NCI-H526 treated with DMSO at 0.1 percent for 48 hours (cell line): ENCODE data around the gene RAB3B.
"Not testable (repeated sequence)": the region's sequence is repeated elsewhere in the genome, so short reads cannot be mapped to it uniquely, and the experiment has no call there.

ENCODE experiments used
- DNase-seq: peaks from one replicate; lab custom pipeline; 2025; lab: John Stamatoyannopoulos, UW

Gene RAB3B

GRCh38 chr1:51990478-51990965 is at the start of gene RAB3B:
RAB3B (minus strand) TSS chr1:51990700; CDS start chr1:51977117, 13,583 bp downstream.
- DNase-seq: peak; percentile 48

- DNase-seq: no peak
Observed at GRCh38 chr1:52037909-52038308, 47.4 kb upstream of the RAB3B start.

GRCh38 chr1:52037402-52037814 is 46.9 kb upstream of the RAB3B start:
- DNase-seq: no peak

GRCh38 chr1:52034050-52034384 is 43.5 kb upstream of the RAB3B start:
- DNase-seq: no peak

GRCh38 chr1:52033190-52034049 is 42.9 kb upstream of the RAB3B start, which contains the start of gene KTI12:
KTI12 (minus strand) TSS chr1:52033810; CDS start chr1:52033761, 49 bp downstream.
- DNase-seq: peak; percentile 79

- peak; percentile 23 for DNase-seq
Observed at GRCh38 chr1:52032785-52033131, 42.3 kb upstream of the RAB3B start.

- DNase-seq: no peak
Observed at GRCh38 chr1:52032124-52032784, 41.8 kb upstream of the RAB3B start.

GRCh38 chr1:52028839-52029238 is 38.3 kb upstream of the RAB3B start:
- not testable (repeated sequence) for DNase-seq

GRCh38 chr1:52028328-52028727 is 37.8 kb upstream of the RAB3B start:
- DNase-seq: no peak

- no peak for DNase-seq
Observed at GRCh38 chr1:52026278-52026677, 35.8 kb upstream of the RAB3B start.

GRCh38 chr1:52022133-52022532 is 31.6 kb upstream of the RAB3B start:
- no peak for DNase-seq

- DNase-seq: no peak
Observed at GRCh38 chr1:52008071-52008809, 17.7 kb upstream of the RAB3B start.

GRCh38 chr1:52007215-52008002 is 16.9 kb upstream of the RAB3B start:
- no peak for DNase-seq

GRCh38 chr1:52006081-52006553 is 15.6 kb upstream of the RAB3B start:
- DNase-seq: not testable (repeated sequence)

GRCh38 chr1:52005548-52005947 is 15.0 kb upstream of the RAB3B start:
- not testable (repeated sequence) for DNase-seq

- no peak for DNase-seq
Observed at GRCh38 chr1:52003877-52004276, 13.4 kb upstream of the RAB3B start.

- peak; percentile 48 for DNase-seq
Observed at GRCh38 chr1:52002038-52002917, 11.8 kb upstream of the RAB3B start.

- DNase-seq: no peak
Observed at GRCh38 chr1:51998701-51999100, 8.2 kb upstream of the RAB3B start.

GRCh38 chr1:51997974-51998382 is 7.5 kb upstream of the RAB3B start:
- no peak for DNase-seq
